Gastrocnemius medialis (tissue), 4 donors: ENCODE measurements around the gene BLOC1S6.

Experiments
- CTCF ChIP-seq, 5 experiments: fragments of 450-650 bp in 3 of 5; fragments of 200-600 bp in 2 of 5; sonication (generic) in 2 of 5; IDR thresholded peaks in 4 of 5; conservative IDR thresholded peaks in 1 of 5; 1 replicate in 4 of 5; 2 replicates in 1 of 5; pipeline ENCODE4 v1.5.1; 2016 to 2019; ENCODE audit warnings: antibody characterized with exemption in 5 of 5, mild to moderate bottlenecking in 3 of 5, moderate library complexity in 3 of 5
- POLR2A ChIP-seq, 2 donors: fragments of 450-650 bp; IDR thresholded peaks; one replicate each; pipeline ENCODE4 v1.6.1; 2017; ENCODE audit warnings: antibody characterized with exemption in 2 of 2, mild to moderate bottlenecking in 2 of 2, moderate library complexity in 2 of 2

- TF ChIP-seq CTCF (IDR thresholded peaks at IDR 0.05 in 4 of 5, conservative IDR thresholded peaks at IDR 0.05 in 1 of 5) (no peak), POLR2A (IDR thresholded peaks at IDR 0.05) (no peak)
Observed at GRCh38 chr15:45544266-45545023, 42.7 kb upstream of the BLOC1S6 start.
